Measurements from ENCODE around the gene COL6A5. TPM values are rescaled to one million over a fixed set of nuclear protein-coding genes. Genes with fewer than 3 reads are reported as not detected.

The COL6A5 gene
- total RNA-seq, 1 donor from 2014 or later, result 0.07 TPM

- Mint-ChIP-seq H3K27me3 (ENCODE audit: low read depth) (peaks cover 8% of the 10 kb centered on the region), H3K36me3 (no peaks in the 10 kb centered on the region), H3K4me1 (peaks cover 3% of the 10 kb centered on the region), H3K27ac (no peak overlapping the region), H3K4me3 (no peak overlapping the region), H3K9me3 (peaks cover 10% of the 10 kb centered on the region)
- DNase-seq (ENCODE audit: low spot score in 2 of 2, unreplicated experiment in 2 of 2), result no peak
- TF ChIP-seq CTCF (IDR thresholded peaks at IDR 0.05; ENCODE audit: unreplicated experiment), result no peak
Observed at GRCh38 chr3:130414457-130414856, 69.0 kb downstream of the COL6A5 start.

GRCh38 chr3:130420466-130420865, 75.0 kb downstream of the COL6A5 start:
- Mint-ChIP-seq H3K9me3 (peaks cover 3% of the 10 kb centered on the region), H3K4me3 (no peak overlapping the region), H3K27ac (no peak overlapping the region), H3K4me1 (peaks cover 4% of the 10 kb centered on the region), H3K36me3 (no peaks in the 10 kb centered on the region), H3K27me3 (ENCODE audit: low read depth) (peaks cover 8% of the 10 kb centered on the region)
- TF ChIP-seq CTCF (IDR thresholded peaks at IDR 0.05; ENCODE audit: unreplicated experiment), result no peak
- no peak for DNase-seq (ENCODE audit: low spot score in 2 of 2, unreplicated experiment in 2 of 2)

- Mint-ChIP-seq H3K36me3 (no peaks in the 10 kb centered on the region), H3K27ac (no peak overlapping the region), H3K9me3 (peaks cover 3% of the 10 kb centered on the region), H3K4me1 (peaks cover 7% of the 10 kb centered on the region), H3K4me3 (no peak overlapping the region), H3K27me3 (ENCODE audit: low read depth) (no peaks in the 10 kb centered on the region)
- no peak for TF ChIP-seq CTCF (IDR thresholded peaks at IDR 0.05; ENCODE audit: unreplicated experiment)
- no peak for DNase-seq (ENCODE audit: low spot score in 2 of 2, unreplicated experiment in 2 of 2)
Observed at GRCh38 chr3:130423064-130423463, 77.6 kb downstream of the COL6A5 start.

GRCh38 chr3:130424837-130425236, 79.4 kb downstream of the COL6A5 start:
- Mint-ChIP-seq H3K9me3 (no peaks in the 10 kb centered on the region), H3K27ac (no peak overlapping the region), H3K4me3 (no peak overlapping the region), H3K36me3 (no peaks in the 10 kb centered on the region), H3K4me1 (peaks cover 16% of the 10 kb centered on the region), H3K27me3 (ENCODE audit: low read depth) (no peaks in the 10 kb centered on the region)
- no peak for DNase-seq (ENCODE audit: low spot score in 2 of 2, unreplicated experiment in 2 of 2)
- TF ChIP-seq CTCF (IDR thresholded peaks at IDR 0.05; ENCODE audit: unreplicated experiment), result no peak

- Mint-ChIP-seq H3K27me3 (ENCODE audit: low read depth) (no peaks in the 10 kb centered on the region), H3K9me3 (no peaks in the 10 kb centered on the region), H3K4me3 (no peak overlapping the region), H3K36me3 (no peaks in the 10 kb centered on the region), H3K27ac (no peak overlapping the region), H3K4me1 (peaks cover 17% of the 10 kb centered on the region)
- DNase-seq (ENCODE audit: low spot score in 2 of 2, unreplicated experiment in 2 of 2), result no peak
- TF ChIP-seq CTCF (IDR thresholded peaks at IDR 0.05; ENCODE audit: unreplicated experiment), result no peak
Observed at GRCh38 chr3:130425484-130425883, 80.0 kb downstream of the COL6A5 start.

GRCh38 chr3:130426206-130426605, 80.7 kb downstream of the COL6A5 start:
- H3K27me3 Mint-ChIP-seq (ENCODE audit: low read depth), result no peaks in the 10 kb centered on the region
- DNase-seq (ENCODE audit: low spot score in 2 of 2, unreplicated experiment in 2 of 2), result no peak
- no peaks in the 10 kb centered on the region for H3K9me3 Mint-ChIP-seq
- H3K4me3 Mint-ChIP-seq, result no peak overlapping the region
- no peak overlapping the region for H3K27ac Mint-ChIP-seq
- H3K36me3 Mint-ChIP-seq, result no peaks in the 10 kb centered on the region
- H3K4me1 Mint-ChIP-seq, result peaks cover 17% of the 10 kb centered on the region
- no peak for TF ChIP-seq CTCF (IDR thresholded peaks at IDR 0.05; ENCODE audit: unreplicated experiment)
